H1 (cell line): ENCODE measurements around the gene ALG14. TPM values are rescaled to one million over a fixed set of nuclear protein-coding genes. Genes with fewer than 3 reads are reported as not detected.

Experiments
- BCL11A ChIP-seq, 2 experiments: IDR thresholded peaks; one replicate each; pipeline ENCODE4 v1.6.1; 2011; ENCODE audit warnings: low read depth in 2 of 2, low read length in 2 of 2, mild to moderate bottlenecking in 2 of 2
- NRF1 ChIP-seq: IDR thresholded peaks from 2 replicates; pipeline ENCODE4 v1.6.1; 2011; ENCODE audit warnings: mild to moderate bottlenecking, low read depth, low read length, improper control_type of control experiment
- POLR2A ChIP-seq, 2 experiments: IDR thresholded peaks; 1 replicate in 1 of 2; 2 replicates in 1 of 2; pipeline ENCODE4 v1.6.1; 2011; ENCODE audit warnings: low read depth in 2 of 2, low read length in 2 of 2, mild to moderate bottlenecking in 2 of 2; ENCODE audit errors: control extremely low read depth in 1 of 2
- polyA plus RNA-seq, 7 experiments: library from polyadenylated mRNA; depleted of rRNA in 3 of 7; stranded (reverse) in 5 of 7; unstranded in 2 of 7; fragments of >200 nt in 5 of 7; fragments of 200-250 nt in 2 of 7; gene quantifications; 1 replicate in 5 of 7; 2 replicates in 1 of 7; 4 replicates in 1 of 7; pipeline versions ENCODE4 v1.2.1 to v1.2.3, GENCODE V29; 2011 to 2013; ENCODE audit warnings: missing spikeins in 2 of 7, mixed read lengths in 2 of 7
- total RNA-seq: library from RNA; stranded (reverse); fragmentation: NEBNext Ultra II Directional; extraction: Animal tissue kit (Norgen Biotek cat#: 25700); gene quantifications from 2 replicates; pipeline ENCODE4 v1.2.1, GENCODE V29; 2021

The ALG14 gene
- total and polyA plus RNA-seq, 2 of the 8 experiments (the other 6 are each of a cell fraction or from before 2014, with no cell fraction given) = 0.95 to 1.3 TPM

- TF ChIP-seq NRF1 (no peak), BCL11A (IDR thresholded peaks at IDR 0.05; ENCODE audit: low read depth in 2 of 2, low read length in 2 of 2) (no peak), POLR2A (IDR thresholded peaks at IDR 0.05; ENCODE audit: control extremely low read depth in 1 of 2, low read depth in 2 of 2, low read length in 2 of 2) (no peak)
Measured at GRCh38 chr1:94974824-94975223, 97.9 kb downstream of the ALG14 start (continued).
